Epithelial cell of esophagus (primary cell): ENCODE measurements around the gene CDH4.

Source experiments
- DNase-seq: peaks from one replicate; pipeline ENCODE4 v3.0.0; 2010; ENCODE audit warnings: low read depth
- H3K4me3 ChIP-seq: 2 replicates; pipeline ENCODE4 v1.5.1; 2011; ENCODE audit warnings: mild to moderate bottlenecking, low read length, control low read depth
- CTCF ChIP-seq: IDR thresholded peaks from 2 replicates; pipeline ENCODE4 v1.5.1; 2011; ENCODE audit warnings: low read depth, mild to moderate bottlenecking, low read length, control low read depth, inconsistent platforms; ENCODE audit not compliant: insufficient read depth; ENCODE audit errors: missing control alignments

The CDH4 gene

GRCh38 chr20:61811166-61811565 lies 559.1 kb downstream of the CDH4 start:
- no peak for DNase-seq
- TF ChIP-seq CTCF, result no peak

GRCh38 chr20:61812121-61812844 lies 560.2 kb downstream of the CDH4 start:
- no peak for DNase-seq
- TF ChIP-seq CTCF, result no peak
- H3K4me3 ChIP-seq, result no peak overlapping the region

More at GRCh38 chr20:61811166-61811565, 559.1 kb downstream of the CDH4 start:
- no peak overlapping the region for H3K4me3 ChIP-seq

- peak; percentile 34 for DNase-seq
- H3K4me3 ChIP-seq, result no peak overlapping the region
- no peak for TF ChIP-seq CTCF
Measured at GRCh38 chr20:61812845-61813485, 560.9 kb downstream of the CDH4 start.

- DNase-seq, result no peak
- TF ChIP-seq CTCF, result no peak
- no peak overlapping the region for H3K4me3 ChIP-seq
Measured at GRCh38 chr20:61813791-61814190, 561.7 kb downstream of the CDH4 start.

- DNase-seq, result no peak
- TF ChIP-seq CTCF, result no peak
Measured at GRCh38 chr20:61814244-61814643, 562.2 kb downstream of the CDH4 start.

GRCh38 chr20:61814726-61815125 lies 562.7 kb downstream of the CDH4 start:
- H3K4me3 ChIP-seq, result no peak overlapping the region
- no peak for TF ChIP-seq CTCF
- no peak for DNase-seq

More at GRCh38 chr20:61814244-61814643, 562.2 kb downstream of the CDH4 start:
- H3K4me3 ChIP-seq, result no peak overlapping the region
